HepG2 (cell line): ENCODE measurements around the gene PRKAR2A. TPM values are rescaled to one million over a fixed set of nuclear protein-coding genes. Genes with fewer than 3 reads are reported as not detected.

Source experiments
- DNMT1 ChIP-seq: sonication (generic); formaldehyde crosslinking; IDR thresholded peaks from 2 replicates; pipeline ENCODE4 v1.5.1; 2020; ENCODE audit warnings: mild to moderate bottlenecking, missing genetic modification reagents
- DNMT3B ChIP-seq: conservative IDR thresholded peaks from 2 replicates; pipeline ENCODE4 v1.6.1; 2016; ENCODE audit warnings: missing biosample characterization, control low read depth
- MAFK ChIP-seq, 2 experiments: IDR thresholded peaks in 1 of 2; conservative IDR thresholded peaks in 1 of 2; 2 replicates each; pipeline ENCODE4 v1.6.1; 2011; ENCODE audit warnings: improper control_type of control experiment in 2 of 2, low read length in 2 of 2
- MATR3 ChIP-seq: sonication (generic); formaldehyde crosslinking; IDR thresholded peaks from 2 replicates; pipeline ENCODE4 v1.4.0; 2020; ENCODE audit warnings: missing genetic modification reagents
- NCOA1 ChIP-seq: sonication (generic); formaldehyde crosslinking; IDR thresholded peaks from 2 replicates; pipeline ENCODE4 v1.9.0; 2021; ENCODE audit warnings: missing genetic modification reagents
- NR2C2 ChIP-seq: sonication (generic); formaldehyde crosslinking; IDR thresholded peaks from 2 replicates; pipeline ENCODE4 v1.4.0; 2020; ENCODE audit warnings: missing genetic modification reagents, mild to moderate bottlenecking, moderate library complexity, borderline replicate concordance
- RBFOX2 ChIP-seq: fragments of 200-400 bp; formaldehyde crosslinking; IDR thresholded peaks from 2 replicates; pipeline ENCODE4 v1.6.1; 2017; ENCODE audit warnings: low read depth, mild to moderate bottlenecking, low read length
- RCOR2 ChIP-seq: IDR thresholded peaks from 2 replicates; pipeline ENCODE4 v1.6.1; 2016; ENCODE audit warnings: missing biosample characterization, missing genetic modification reagents
- ZNF121 ChIP-seq: sonication (generic); formaldehyde crosslinking; IDR thresholded peaks from 2 replicates; pipeline ENCODE4 v1.5.0; 2020; ENCODE audit warnings: mild to moderate bottlenecking, missing genetic modification reagents
- ZNF180 ChIP-seq: sonication (generic); formaldehyde crosslinking; IDR thresholded peaks from 2 replicates; pipeline ENCODE4 v1.4.0; 2020; ENCODE audit warnings: low read depth, missing genetic modification reagents, borderline replicate concordance
- polyA plus RNA-seq, 8 experiments: library from polyadenylated mRNA; depleted of rRNA in 3 of 8; stranded (reverse) in 7 of 8; unstranded in 1 of 8; fragments of >200 nt; fragmentation: Illumina TruSeq in 4 of 8; extraction: Trizol in 4 of 8; gene quantifications; 2 replicates each; pipeline versions ENCODE4 v1.2.1 to v1.2.3, GENCODE V29; 2011 to 2016; ENCODE audit warnings: low read depth in 4 of 8, missing spikeins in 1 of 8, mixed read lengths in 1 of 8; ENCODE audit not compliant: insufficient read depth in 1 of 8
- total RNA-seq, 5 experiments: library from RNA; depleted of rRNA; stranded (reverse); fragments of >200 nt; fragmentation: Illumina TruSeq; extraction: Trizol; gene quantifications; 2 replicates each; pipeline ENCODE4 v1.2.3, GENCODE V29; 2016; ENCODE audit warnings: low read depth in 1 of 5
- TF ChIP-seq, protein P1 (sequence below): sonication (generic); formaldehyde crosslinking; conservative IDR thresholded peaks from 2 replicates; pipeline ENCODE4 v1.5.0; 2020; ENCODE audit warnings: missing genetic modification reagents
- TF ChIP-seq, protein P2 (sequence below): sonication (generic); formaldehyde crosslinking; IDR thresholded peaks from 2 replicates; pipeline ENCODE4 v1.5.0; 2020; ENCODE audit warnings: mild to moderate bottlenecking, missing genetic modification reagents, borderline replicate concordance
- TF ChIP-seq, protein P3 (sequence below): sonication (generic); formaldehyde crosslinking; IDR thresholded peaks from 2 replicates; pipeline ENCODE4 v1.4.0; 2020; ENCODE audit warnings: missing genetic modification reagents, borderline replicate concordance
- TF ChIP-seq, protein P4 (sequence below): sonication (generic); formaldehyde crosslinking; IDR thresholded peaks from 2 replicates; pipeline ENCODE4 v1.8.1; 2023; ENCODE audit warnings: mild to moderate bottlenecking, moderate library complexity, missing genetic modification reagents

PRKAR2A gene
- total and polyA plus RNA-seq, 2 of the 13 experiments (the other 11 are each of a cell fraction or from before 2014, with no cell fraction given), result 11.8 to 29.2 TPM

DNA sequence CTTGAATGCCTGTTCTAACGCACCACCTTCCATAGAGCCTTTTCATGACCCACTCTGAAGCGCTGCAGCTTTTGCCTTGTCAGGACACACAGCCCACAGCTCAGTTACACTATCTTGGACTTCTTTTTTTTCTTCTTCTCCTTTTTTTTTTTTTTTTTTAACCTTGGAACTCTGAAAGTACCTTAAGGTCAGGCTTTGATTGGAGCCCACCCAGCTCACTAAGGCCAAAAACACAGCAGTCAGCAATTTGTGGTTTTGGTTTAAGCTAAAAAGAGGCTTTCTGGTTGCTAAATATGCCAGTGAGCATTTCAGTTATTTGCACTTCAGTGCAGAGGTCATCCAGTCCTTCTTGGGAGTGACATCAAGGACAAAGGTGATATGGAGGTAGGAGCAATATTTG is 49.3 kb upstream of the PRKAR2A start (continued):
- TF ChIP-seq, protein P1, sequence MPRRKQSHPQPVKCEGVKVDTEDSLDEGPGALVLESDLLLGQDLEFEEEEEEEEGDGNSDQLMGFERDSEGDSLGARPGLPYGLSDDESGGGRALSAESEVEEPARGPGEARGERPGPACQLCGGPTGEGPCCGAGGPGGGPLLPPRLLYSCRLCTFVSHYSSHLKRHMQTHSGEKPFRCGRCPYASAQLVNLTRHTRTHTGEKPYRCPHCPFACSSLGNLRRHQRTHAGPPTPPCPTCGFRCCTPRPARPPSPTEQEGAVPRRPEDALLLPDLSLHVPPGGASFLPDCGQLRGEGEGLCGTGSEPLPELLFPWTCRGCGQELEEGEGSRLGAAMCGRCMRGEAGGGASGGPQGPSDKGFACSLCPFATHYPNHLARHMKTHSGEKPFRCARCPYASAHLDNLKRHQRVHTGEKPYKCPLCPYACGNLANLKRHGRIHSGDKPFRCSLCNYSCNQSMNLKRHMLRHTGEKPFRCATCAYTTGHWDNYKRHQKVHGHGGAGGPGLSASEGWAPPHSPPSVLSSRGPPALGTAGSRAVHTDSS (CRISPR knock-in tag), result no peak
- TF ChIP-seq MAFK (conservative IDR thresholded peaks at IDR 0.05 in 1 of 2, IDR thresholded peaks at IDR 0.05 in 1 of 2; ENCODE audit: low read length in 2 of 2) (peak; percentile 99 to 100), ZNF180 (CRISPR knock-in tag) (no peak), ZNF121 (no peak), DNMT1 (no peak), DNMT3B (no peak), MATR3 (no peak), NR2C2 (CRISPR knock-in tag) (0 out of 2 replicates have a peak, but pooled peaks have one; percentile 13), RCOR2 (CRISPR knock-in tag) (no peak), RBFOX2 (no peak), NCOA1 (CRISPR knock-in tag) (no peak)
- TF ChIP-seq, protein P2, sequence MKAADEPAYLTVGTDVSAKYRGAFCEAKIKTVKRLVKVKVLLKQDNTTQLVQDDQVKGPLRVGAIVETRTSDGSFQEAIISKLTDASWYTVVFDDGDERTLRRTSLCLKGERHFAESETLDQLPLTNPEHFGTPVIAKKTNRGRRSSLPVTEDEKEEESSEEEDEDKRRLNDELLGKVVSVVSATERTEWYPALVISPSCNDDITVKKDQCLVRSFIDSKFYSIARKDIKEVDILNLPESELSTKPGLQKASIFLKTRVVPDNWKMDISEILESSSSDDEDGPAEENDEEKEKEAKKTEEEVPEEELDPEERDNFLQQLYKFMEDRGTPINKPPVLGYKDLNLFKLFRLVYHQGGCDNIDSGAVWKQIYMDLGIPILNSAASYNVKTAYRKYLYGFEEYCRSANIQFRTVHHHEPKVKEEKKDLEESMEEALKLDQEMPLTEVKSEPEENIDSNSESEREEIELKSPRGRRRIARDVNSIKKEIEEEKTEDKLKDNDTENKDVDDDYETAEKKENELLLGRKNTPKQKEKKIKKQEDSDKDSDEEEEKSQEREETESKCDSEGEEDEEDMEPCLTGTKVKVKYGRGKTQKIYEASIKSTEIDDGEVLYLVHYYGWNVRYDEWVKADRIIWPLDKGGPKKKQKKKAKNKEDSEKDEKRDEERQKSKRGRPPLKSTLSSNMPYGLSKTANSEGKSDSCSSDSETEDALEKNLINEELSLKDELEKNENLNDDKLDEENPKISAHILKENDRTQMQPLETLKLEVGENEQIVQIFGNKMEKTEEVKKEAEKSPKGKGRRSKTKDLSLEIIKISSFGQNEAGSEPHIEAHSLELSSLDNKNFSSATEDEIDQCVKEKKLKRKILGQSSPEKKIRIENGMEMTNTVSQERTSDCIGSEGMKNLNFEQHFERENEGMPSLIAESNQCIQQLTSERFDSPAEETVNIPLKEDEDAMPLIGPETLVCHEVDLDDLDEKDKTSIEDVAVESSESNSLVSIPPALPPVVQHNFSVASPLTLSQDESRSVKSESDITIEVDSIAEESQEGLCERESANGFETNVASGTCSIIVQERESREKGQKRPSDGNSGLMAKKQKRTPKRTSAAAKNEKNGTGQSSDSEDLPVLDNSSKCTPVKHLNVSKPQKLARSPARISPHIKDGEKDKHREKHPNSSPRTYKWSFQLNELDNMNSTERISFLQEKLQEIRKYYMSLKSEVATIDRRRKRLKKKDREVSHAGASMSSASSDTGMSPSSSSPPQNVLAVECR (CRISPR knock-in tag), result no peak
- TF ChIP-seq, protein P3, sequence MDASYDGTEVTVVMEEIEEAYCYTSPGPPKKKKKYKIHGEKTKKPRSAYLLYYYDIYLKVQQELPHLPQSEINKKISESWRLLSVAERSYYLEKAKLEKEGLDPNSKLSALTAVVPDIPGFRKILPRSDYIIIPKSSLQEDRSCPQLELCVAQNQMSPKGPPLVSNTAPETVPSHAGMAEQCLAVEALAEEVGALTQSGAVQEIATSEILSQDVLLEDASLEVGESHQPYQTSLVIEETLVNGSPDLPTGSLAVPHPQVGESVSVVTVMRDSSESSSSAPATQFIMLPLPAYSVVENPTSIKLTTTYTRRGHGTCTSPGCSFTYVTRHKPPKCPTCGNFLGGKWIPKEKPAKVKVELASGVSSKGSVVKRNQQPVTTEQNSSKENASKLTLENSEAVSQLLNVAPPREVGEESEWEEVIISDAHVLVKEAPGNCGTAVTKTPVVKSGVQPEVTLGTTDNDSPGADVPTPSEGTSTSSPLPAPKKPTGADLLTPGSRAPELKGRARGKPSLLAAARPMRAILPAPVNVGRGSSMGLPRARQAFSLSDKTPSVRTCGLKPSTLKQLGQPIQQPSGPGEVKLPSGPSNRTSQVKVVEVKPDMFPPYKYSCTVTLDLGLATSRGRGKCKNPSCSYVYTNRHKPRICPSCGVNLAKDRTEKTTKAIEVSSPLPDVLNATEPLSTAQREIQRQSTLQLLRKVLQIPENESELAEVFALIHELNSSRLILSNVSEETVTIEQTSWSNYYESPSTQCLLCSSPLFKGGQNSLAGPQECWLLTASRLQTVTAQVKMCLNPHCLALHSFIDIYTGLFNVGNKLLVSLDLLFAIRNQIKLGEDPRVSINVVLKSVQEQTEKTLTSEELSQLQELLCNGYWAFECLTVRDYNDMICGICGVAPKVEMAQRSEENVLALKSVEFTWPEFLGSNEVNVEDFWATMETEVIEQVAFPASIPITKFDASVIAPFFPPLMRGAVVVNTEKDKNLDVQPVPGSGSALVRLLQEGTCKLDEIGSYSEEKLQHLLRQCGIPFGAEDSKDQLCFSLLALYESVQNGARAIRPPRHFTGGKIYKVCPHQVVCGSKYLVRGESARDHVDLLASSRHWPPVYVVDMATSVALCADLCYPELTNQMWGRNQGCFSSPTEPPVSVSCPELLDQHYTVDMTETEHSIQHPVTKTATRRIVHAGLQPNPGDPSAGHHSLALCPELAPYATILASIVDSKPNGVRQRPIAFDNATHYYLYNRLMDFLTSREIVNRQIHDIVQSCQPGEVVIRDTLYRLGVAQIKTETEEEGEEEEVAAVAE (CRISPR knock-in tag), result 0 out of 2 replicates have a peak, but pooled peaks have one; percentile 6
- TF ChIP-seq, protein P4, sequence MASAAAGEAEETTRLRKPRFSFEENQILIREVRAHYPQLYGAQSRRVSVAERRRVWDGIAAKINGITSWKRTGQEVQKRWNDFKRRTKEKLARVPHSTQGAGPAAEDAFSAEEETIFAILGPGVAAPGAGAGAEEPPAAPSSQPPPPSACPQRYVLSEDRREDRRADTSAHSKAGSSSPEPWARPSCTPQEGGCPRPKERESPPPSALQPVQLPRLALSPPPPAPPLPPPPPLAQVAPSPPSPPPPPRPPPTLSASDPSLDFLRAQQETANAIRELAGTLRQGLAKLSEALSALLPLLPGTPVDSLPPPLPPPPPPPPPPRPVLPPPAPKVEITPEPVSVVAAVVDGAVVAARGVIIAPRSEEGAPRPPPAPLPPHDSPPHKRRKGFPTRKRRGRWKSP (CRISPR knock-in tag), result no peak
